ENCODE results near the gene CDC42BPB.

Gene CDC42BPB

DNA sequence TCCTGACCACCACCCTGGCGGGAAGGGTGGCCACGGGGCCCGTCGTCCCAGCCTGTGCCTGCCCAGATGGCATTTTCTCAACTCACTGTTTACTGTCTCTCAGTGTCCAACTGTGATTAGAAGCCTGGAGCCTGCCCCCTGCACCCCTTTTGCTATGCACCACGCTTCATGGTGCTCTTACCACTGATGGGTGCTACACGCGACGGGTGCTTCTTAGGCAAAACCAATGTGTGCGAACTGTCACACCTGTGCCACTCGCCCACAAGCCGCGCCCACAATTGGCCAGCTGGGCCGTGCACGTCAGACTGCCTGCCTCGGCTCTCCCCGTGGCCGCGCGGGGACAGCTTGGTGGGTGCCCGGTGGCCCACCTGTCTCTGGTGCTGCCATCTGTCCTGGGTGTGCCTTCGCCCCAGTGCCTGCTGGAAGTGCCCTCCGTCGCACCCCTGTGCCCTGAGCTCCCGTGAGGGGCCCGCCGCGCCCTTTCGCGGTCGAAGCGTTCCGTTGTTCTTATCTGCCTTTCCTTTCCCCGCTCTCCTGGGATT is 150.0 kb downstream of the CDC42BPB start:
- TF ChIP-seq, protein P1, sequence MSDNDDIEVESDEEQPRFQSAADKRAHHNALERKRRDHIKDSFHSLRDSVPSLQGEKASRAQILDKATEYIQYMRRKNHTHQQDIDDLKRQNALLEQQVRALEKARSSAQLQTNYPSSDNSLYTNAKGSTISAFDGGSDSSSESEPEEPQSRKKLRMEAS (IDR thresholded peaks at IDR 0.05; ENCODE audit: low read depth, low read length), result no peak
- TF ChIP-seq, protein P2, sequence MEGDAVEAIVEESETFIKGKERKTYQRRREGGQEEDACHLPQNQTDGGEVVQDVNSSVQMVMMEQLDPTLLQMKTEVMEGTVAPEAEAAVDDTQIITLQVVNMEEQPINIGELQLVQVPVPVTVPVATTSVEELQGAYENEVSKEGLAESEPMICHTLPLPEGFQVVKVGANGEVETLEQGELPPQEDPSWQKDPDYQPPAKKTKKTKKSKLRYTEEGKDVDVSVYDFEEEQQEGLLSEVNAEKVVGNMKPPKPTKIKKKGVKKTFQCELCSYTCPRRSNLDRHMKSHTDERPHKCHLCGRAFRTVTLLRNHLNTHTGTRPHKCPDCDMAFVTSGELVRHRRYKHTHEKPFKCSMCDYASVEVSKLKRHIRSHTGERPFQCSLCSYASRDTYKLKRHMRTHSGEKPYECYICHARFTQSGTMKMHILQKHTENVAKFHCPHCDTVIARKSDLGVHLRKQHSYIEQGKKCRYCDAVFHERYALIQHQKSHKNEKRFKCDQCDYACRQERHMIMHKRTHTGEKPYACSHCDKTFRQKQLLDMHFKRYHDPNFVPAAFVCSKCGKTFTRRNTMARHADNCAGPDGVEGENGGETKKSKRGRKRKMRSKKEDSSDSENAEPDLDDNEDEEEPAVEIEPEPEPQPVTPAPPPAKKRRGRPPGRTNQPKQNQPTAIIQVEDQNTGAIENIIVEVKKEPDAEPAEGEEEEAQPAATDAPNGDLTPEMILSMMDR (IDR thresholded peaks at IDR 0.05; ENCODE audit: low read depth, low read length), result no peak
- no peak for TF ChIP-seq POLR2A (IDR thresholded peaks at IDR 0.05; ENCODE audit: extremely low read depth, insufficient read length)
- TF ChIP-seq MYC (IDR thresholded peaks at IDR 0.05; ENCODE audit: low read depth, low read length), result no peak
- DNase-seq (ENCODE audit: low read depth), result no peak
- no peak overlapping the region for H3K4me3 ChIP-seq (ENCODE audit: low read depth, low read length)

DNA sequence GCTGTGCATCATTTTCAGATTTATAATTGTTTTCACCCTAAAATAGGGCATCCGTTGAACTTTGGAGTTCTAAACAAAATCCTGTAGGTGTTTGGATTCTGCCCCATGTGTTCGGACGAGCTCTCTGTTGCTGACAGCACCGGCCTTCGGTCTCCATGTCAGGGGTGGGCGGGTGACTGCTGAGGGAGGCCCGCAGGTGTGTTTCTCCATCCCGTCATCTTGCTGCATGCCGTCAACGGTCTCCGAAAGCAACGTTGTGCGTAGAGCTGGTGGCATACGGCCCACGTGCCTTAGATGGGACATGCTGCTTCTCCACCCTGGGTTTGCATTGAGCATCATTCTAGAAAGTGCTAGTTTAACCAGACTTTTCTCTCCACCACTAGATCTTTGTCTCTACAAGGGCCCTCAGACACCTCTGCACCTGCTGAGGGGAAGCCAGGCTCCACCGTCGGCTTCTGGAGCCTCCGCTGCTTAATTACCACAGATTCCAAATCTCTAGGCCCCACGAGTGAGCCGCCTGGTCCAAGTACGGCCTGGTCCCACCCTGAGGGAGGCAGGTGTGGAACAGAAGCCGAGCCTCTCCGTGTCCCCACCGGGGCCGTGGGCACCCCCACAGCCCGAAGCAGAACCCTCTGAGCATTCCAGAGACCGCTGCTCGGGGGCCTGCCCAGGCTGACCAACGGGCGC is 150.6 kb downstream of the CDC42BPB start:
- no peak for TF ChIP-seq MYC (IDR thresholded peaks at IDR 0.05; ENCODE audit: low read depth, low read length)
- DNase-seq (ENCODE audit: low read depth), result no peak
- H3K4me3 ChIP-seq (ENCODE audit: low read depth, low read length), result no peak overlapping the region

DNA sequence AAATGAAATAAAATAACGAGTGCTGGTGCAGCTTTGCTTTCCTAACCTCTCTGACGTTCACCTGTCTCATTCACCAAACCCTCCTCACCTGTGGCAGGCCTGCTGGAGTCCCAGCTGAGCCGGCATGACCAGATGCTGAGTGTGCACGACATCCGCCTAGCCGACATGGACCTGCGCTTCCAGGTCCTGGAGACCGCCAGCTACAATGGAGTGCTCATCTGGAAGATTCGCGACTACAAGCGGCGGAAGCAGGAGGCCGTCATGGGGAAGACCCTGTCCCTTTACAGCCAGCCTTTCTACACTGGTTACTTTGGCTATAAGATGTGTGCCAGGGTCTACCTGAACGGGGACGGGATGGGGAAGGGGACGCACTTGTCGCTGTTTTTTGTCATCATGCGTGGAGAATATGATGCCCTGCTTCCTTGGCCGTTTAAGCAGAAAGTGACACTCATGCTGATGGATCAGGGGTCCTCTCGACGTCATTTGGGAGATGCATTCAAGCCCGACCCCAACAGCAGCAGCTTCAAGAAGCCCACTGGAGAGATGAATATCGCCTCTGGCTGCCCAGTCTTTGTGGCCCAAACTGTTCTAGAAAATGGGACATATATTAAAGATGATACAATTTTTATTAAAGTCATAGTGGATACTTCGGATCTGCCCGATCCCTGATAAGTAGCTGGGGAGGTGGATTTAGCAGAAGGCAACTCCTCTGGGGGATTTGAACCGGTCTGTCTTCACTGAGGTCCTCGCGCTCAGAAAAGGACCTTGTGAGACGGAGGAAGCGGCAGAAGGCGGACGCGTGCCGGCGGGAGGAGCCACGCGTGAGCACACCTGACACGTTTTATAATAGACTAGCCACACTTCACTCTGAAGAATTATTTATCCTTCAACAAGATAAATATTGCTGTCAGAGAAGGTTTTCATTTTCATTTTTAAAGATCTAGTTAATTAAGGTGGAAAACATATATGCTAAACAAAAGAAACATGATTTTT is 151.9 kb downstream of the CDC42BPB start:
- no peak overlapping the region for H3K4me3 ChIP-seq (ENCODE audit: low read depth, low read length)
- no peak for DNase-seq (ENCODE audit: low read depth)
- TF ChIP-seq MYC (IDR thresholded peaks at IDR 0.05; ENCODE audit: low read depth, low read length) (no peak), POLR2A (IDR thresholded peaks at IDR 0.05; ENCODE audit: extremely low read depth, insufficient read length) (no peak)
- TF ChIP-seq, protein P1 (IDR thresholded peaks at IDR 0.05; ENCODE audit: low read depth, low read length), result no peak
- TF ChIP-seq, protein P2 (IDR thresholded peaks at IDR 0.05; ENCODE audit: low read depth, low read length), result no peak

DNA sequence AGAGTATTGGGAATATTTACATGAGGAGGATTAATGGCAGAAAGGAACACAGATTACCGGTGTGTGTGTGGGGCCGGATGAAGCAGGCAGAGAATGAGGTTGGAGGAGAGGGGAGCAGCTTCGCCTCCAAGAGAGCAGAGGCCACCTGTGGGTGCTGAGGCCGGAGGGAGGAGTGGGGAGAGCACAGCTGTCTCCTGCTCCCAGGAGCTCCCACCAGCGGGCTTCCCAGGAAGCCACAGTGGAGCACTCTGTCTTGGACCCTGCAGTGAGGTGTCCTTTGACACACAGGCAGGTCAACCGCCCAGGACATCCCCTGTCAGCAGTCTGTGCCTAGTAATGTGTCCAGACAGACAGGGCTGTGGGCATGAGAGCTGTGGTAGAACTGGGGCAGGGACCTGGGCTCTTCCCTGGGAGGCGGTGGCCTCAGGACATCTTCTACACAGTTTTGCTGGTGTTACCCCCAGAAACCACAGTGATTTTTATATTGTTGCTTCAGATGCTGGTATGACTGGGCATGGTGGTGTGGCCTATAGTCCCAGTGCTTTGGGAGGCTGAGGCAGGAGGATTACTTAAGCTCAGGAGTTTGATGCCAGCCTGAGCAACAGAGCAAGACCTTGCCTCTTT is 153.3 kb downstream of the CDC42BPB start:
- TF ChIP-seq, protein P2 (IDR thresholded peaks at IDR 0.05; ENCODE audit: low read depth, low read length), result no peak
- TF ChIP-seq, protein P1 (IDR thresholded peaks at IDR 0.05; ENCODE audit: low read depth, low read length), result no peak
- no peak for TF ChIP-seq POLR2A (IDR thresholded peaks at IDR 0.05; ENCODE audit: extremely low read depth, insufficient read length)
- TF ChIP-seq MYC (IDR thresholded peaks at IDR 0.05; ENCODE audit: low read depth, low read length), result no peak
- DNase-seq (ENCODE audit: low read depth), result no peak
- no peak overlapping the region for H3K4me3 ChIP-seq (ENCODE audit: low read depth, low read length)

DNA sequence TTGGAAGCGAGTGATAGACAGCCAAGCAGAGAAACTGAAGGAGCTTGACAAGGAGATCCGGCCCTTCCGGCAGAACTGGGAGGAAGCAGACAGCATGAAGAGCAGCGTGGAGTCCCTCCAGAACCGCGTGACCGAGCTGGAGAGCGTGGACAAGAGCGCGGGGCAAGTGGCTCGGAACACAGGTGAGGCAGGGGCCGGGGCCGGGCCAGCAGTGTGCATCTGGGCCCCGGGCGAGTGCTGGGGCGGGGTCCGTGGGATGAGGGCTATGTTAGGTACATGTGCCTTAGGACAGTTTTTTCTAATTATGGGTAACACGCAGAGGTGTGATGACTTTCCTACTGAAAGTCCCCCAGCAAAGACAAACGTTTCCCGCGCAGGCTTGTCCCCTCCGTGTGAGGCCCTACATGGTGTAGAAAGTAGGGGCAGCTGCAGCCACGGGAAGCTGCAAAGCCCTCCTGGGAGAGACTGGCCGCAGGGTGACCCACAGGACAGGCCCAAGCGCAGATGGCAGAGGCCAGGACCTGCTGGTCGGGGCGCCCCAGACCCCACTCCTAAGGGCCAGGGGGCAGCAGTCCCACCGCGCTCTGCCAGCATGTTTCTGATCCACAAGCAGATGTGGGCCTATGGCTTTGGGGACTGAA is 154.0 kb downstream of the CDC42BPB start:
- DNase-seq (ENCODE audit: low read depth), result no peak

More for the DNA sequence above, 154.0 kb downstream of the CDC42BPB start:
- TF ChIP-seq, protein P1 (IDR thresholded peaks at IDR 0.05; ENCODE audit: low read depth, low read length), result no peak
- TF ChIP-seq MYC (IDR thresholded peaks at IDR 0.05; ENCODE audit: low read depth, low read length) (no peak), POLR2A (IDR thresholded peaks at IDR 0.05; ENCODE audit: extremely low read depth, insufficient read length) (no peak)
- TF ChIP-seq, protein P2 (IDR thresholded peaks at IDR 0.05; ENCODE audit: low read depth, low read length), result no peak
- no peak overlapping the region for H3K4me3 ChIP-seq (ENCODE audit: low read depth, low read length)
